Measurements from ENCODE around the gene MAPK8IP1.

MAPK8IP1 gene

DNA sequence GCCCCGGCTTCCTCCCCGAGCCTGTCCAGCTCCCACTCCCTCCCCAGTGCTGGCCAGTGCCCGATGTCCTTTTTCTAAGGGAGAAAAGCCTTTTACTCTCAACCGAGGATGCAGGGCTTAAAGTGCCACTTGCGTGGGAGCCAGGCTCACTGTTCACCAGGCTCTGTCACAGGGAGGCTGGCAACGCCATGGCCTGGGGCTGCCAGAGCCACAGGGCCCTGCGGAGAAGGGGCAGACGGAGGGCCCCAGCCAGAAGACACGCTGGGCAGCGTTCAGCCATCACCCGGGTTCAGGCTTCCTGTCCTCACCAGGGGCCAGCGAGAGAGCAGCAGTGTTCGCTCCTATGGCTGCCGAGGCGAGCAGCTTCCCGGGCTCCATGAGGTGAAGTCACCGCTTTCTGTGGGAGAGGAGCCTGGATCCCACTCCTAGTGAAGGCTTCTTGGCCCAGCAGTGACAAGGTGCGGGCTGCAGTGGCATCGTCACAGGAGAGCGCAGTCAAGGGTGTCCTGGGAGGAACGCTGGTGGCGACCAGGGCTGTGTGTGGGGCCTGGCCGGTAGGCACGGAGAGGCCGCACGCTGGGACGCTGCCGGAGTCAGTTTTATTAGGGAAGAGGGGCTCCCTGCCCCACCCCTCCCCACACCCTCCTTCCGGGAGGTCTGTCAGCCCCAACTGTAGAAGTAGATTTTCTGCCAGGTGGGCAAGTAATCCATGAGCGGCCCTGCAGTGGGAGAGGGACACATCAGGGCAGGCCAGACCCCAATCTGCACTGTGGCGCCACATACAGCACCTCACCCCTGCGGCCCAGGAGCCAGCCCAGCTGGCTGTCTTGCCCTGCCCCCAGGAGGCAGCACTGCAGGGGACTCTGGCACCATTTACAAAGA, 24.4 kb downstream of the MAPK8IP1 start:
- DNase-seq (ENCODE audit: low read depth), result no peak

DNA sequence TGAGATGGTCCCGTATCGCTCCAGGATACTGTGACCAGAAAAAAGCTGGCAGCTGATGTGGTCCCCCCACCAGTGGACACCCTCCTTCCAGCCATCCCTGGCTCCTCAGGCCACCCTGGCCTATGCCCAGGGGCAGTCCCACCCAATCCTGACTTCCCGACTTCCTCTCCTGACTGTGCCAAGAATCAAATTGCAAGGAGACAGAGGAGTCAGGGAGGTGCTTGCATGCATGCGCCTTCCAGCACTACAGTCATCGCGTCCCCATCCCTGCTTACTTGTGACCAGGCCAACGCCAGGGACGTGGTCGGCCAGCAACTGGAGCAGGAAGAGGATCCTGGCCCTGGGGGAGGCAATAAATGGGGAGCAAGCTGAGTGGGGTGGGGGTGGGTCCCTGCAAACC, 25.2 kb downstream of the MAPK8IP1 start:
- no peak for DNase-seq (ENCODE audit: low read depth)

DNA sequence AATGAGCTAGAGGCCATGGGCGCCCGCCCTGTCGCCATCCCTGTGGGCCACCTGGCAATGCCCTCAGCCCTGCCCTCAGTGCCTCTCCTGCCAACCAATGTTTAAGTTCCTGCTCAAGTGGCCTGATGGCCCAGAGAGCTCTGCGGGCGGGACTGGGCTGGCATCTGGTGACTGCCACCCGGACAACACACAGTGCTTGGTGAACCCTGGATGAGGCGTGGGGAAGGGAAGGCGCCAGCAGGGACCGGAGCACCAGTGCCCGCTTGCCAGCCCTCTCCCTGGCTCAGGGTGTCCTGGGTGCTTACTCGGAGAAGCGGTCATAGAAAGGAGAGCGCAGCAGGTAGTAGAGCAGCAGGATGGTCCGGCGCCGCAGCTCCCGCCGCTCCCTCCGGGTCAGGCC, 28.1 kb downstream of the MAPK8IP1 start:
- DNase-seq (ENCODE audit: low read depth), result no peak

DNA sequence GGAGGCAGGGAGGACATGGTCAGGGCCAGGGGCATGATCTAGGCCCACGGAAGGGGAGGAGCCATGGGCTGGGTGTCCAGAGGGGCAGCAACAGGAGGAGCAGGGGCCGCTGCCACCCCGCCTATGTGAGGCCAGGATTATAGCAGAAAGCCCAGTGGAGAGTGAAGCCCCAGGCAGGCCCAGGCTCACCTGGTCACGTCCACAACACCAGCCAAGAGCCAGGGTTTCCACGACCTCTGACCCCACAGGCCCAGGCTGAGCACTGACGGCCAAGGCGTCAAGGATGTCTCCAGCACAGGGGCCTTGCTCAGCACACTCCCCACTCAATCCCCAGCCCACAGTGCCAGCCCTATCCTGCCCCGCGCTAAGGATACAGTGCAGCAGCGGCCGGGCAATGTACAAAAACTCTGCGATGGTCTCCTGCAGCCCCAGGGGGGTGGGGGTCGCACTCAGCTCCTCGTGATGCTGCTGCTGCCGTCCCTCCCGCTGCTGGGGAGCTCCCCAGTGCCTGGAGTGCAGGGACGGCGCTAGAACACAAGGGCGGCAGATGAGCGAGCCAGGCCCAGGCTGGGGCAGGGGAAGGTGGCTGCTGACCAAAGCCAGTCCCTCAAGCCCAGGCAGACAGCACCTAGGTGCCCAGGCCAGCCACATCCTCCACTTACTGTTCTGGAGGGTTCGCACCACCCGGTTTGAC, 28.6 kb downstream of the MAPK8IP1 start:
- no peak for DNase-seq (ENCODE audit: low read depth)

DNA sequence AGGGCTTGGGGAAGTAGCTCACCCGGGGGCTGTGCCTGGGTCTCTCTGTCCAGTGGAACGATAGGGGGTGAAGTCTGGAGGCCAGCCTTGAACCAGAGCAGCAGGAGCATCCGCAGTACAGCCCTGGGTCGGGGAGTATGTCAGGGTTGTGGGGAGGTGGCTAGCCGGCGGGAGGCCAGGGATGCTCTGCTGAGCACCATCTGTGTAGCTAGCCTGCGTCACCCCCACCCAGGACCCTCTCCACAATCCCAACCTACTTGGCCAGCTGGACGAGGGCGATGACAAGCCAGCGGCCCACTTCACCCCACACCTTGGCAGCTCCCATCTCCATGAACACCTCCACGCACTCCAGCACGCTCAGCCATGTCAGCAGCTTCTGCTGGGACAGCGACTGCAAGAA, 30.0 kb downstream of the MAPK8IP1 start:
- DNase-seq (ENCODE audit: low read depth), result no peak

DNA sequence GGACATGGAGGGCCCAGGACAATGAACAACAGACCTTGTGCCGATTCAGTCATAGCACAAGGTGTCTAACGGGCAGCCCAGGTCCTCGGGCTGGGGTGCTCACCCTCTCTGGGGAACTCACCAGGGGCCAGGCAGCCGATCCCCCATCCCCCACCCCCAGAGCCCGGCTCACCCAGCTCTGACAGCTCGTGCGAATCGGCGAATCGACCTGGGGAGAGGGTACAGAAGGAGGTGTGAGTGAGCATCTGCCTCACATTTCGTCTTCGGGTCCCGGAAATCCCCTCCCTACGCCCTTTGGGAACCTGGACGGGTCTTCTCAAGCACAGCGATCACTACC, 31.8 kb downstream of the MAPK8IP1 start:
- DNase-seq (ENCODE audit: low read depth), result no peak

DNA sequence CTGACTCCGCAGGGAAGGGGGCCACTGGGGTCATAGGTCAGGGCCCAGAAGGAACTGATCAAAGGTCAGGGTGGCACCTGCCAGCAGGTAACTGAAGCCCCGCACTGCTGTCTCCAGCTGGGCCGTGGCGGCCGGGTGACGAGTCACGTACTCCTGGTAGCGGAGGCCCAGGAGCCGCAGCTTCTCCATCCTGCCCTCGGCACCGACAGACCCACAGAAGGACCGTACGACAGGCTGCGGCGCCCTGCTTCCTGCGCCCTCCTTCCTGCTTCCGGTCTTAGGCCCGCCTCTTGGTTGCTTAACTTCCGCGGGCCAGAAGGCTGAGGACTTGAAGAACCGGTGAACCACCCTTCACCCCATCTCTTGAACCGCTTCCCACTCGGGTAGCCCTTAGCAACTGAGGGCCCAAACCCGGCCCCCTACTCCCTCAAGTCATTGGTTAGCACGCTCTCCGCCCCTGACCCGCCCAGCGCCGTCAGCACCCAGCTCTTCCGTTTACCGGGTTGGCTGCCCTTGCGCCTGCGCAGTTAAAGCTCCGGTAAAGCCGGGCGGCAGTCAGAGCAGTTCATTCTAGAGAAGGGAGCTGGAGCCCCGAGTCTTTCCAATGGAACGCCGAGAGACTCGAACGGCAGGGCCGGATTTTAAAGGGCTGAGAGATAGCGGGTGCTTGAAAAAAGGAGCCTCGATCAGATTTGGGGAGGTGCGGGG, 32.3 kb downstream of the MAPK8IP1 start, which contains the start of gene PEX16:
Gene PEX16 (minus strand): TSS at position 255 of the 708 bp plus-strand sequence. CDS start 66 bp downstream, at position 189.
- DNase-seq (ENCODE audit: low read depth), result peak; percentile 87

DNA sequence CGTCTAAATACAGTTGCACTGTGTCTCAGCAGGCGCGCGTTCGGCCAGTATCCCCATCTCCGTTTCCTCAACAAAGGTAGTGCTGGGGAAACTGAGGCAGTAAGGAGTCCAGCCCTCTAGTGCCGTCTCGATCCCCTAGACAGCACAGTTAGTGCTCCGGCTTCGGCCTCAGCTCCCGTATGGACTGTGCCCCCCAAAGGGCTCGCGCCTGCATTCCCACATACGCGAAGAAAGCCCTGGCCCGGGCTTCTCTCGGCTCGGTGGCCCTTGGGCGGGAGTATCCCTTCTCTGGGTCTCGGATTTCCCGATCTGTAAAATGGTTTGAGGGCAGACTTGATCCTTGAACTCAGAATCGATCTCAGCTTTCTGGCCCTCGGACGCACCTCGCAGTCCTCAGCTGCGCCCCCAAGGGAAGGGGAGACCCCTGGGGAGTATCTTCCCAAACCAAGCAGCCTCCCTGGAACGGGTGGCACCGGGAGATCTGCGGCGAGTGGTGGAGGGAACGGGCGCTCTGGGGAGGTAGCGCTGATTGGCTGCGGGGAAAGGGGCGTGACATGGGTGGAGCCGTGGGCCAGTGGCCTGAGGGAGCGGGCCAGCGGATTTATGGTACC, 33.0 kb downstream of the MAPK8IP1 start:
- DNase-seq (ENCODE audit: low read depth), result peak; percentile 41

DNA sequence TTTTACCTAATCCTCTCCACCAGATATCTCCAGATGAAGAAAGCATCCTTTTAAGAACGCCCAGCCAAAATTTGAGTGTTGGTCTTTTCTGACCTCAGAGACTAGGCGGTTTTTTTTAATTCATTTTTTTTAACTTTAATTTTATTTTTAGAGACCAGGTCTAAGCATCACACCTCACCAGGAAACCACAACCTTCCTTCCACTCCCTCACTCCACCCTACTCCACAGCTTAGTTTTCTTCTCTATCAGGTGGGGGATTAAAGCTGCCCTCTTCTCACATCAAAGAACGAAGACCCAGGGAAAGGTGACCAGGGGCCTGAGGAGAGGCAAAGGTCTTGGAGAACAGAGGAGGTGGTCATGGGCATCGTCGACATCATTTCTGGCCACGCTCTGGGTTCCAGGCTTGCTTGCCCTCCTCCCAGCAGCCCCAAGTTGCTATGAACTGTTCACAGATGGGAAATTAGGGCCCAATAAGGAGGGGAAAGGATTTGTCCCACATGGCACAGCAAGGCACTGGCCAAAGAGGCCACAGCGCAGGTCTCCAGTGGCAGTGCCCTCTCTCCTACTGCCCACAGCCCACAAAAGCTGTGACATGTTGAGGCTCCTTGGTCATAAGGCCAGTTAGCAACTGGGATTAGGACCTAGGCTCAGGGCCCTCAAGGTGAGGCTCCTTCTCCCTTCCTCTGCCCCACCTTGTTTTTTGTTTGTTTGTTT, 33.7 kb downstream of the MAPK8IP1 start:
- no peak for DNase-seq (ENCODE audit: low read depth)

DNA sequence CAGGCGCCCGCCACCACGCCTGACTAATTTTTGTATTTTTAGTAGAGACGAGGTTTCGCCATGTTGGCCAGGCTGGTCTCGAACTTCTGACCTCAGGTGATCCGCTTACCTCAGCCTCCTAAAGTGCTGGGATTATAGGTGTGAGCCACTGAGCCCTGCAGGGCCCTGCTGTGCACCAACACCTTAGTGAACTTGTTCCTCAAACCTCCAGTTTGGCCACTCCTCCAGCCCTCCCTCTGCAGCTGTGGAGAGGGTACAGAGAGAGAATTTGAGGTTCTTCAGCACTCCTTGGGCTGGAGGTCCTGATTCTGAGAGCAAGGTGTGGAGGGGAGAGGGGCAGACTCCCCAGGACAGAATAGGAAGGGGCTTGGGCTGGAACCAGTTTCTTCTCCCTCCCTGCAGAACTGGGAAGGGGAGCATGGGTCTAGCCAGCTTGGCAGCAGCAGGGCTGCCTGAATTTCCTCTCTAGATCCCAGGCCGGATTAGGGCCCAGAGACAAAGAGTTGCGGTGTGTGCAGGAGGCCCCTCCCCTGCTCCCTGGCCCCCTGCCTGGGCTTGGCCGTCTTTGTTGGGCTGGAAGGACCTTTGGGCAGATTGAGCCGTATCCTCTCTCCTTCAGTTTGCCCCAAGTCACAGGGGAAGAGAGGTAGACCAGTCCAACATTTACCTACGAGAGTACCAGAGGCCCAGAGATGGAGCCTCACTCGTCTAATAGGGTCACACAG, 34.5 kb downstream of the MAPK8IP1 start:
- DNase-seq (ENCODE audit: low read depth), result no peak

DNA sequence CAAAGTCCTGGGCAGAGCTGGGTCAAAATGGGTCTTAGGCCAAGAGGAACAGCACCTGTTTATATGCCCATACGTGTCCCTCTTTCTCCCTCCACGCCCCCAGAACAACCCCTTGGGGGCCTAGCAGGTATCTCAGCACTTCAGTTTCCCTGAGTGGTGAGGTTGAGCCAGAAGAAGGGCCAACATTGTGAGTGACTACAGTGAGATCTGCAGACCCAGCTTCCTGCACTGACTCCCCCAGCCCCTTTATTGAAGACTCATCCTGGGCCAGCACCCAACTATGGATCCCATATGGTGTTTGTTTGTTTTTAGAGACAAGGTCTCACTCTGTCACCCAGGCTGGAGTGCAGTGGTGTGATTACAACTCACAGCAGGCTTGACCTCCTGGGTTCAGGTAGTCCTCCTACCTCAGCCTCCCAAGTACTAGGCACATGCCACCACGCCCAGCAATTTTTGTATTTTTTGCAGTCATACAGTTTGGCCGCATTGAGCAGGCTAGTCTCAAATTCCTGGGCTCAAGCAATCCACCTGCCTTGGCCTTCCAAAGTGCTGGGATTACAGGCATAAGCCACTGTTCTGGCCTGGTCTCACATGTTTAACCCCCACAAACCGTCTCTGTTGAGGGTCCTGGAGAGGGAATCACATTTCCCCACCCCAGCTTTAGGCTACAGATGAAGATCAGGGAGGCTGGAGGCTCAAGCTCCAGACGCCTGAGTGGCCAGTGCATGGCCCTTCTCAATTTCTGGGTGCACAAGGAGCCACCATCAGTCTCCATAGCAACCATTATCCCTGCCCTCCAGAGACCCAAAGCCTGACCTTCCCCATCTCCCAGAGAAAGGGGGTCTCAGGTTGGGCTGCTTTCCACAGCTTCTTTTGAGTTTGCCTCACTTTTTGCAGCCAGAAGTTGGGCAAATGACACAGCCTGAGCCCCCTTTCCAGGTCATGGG, 35.4 kb downstream of the MAPK8IP1 start:
- no peak for DNase-seq (ENCODE audit: low read depth)

DNA sequence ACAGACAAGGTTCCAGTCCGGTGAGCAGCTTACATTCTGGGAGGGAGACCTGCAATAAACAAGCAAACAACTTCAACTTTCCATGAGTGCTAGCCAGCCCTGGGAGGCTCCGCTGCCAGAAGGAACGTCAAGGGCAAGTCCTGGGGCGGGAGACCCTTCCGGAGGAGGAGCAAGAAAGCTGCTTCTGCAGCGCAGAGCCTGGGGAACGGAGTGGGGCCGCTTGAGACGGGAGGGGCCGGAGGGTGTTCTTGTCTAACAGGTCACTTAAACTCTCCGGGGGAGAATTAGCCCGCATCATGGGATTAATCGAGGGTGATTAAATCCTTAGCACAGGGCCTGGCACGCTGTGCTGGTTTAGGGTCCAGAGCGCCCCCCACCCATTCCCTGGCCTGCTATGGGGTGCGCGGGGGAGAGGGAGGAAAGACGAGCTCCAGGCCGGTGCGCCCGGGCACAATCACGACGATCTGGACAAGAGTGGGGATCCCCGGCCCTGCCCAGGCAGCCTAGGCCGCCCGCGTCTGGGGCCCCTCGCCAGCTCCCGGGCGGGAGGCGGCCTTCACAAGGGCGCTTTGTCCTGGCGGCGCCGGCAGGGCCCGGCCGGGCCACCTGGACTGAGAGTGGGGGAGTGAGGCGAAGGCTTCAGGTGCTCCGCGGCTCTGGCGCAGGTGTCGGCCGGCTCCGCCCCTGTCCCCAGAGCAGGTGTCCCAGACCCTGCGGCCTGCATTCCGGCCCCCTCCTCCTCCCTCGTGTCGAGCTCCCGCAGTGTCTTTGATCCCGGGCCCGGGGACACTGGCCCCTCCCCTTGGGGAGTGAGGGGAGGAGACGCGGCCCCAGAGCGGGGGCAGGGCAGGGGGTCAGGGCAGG, 36.3 kb downstream of the MAPK8IP1 start:
- no peak for DNase-seq (ENCODE audit: low read depth)

DNA sequence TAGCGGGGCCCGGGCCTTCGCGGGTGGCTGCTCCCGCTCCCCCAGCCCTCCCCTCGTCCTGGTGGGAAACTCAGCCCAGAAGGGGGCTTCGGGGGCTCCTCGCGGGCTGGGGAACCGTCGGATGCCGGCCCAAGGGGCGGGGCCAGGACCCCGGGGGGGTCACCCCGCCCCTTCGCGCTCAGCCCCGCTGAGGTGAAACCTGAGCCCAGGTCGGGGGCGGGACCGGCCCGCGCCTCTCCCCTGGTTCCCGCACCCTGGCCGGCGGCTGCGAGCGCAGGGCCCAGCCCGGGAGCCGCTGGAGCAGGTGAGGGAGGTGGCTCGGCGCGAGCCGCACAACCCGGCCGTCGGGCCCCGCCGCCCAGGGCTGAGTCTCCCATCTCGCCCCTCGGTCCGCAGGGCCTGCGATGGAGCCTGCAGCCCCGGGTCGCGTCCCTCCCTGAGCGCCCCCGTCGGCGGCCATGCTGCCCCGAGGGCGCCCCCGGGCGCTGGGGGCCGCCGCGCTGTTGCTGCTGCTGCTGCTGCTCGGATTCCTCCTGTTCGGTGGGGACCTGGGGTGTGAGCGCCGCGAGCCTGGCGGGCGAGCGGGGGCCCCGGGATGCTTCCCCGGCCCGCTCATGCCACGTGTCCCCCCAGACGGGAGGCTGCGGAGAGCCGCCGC, 37.1 kb downstream of the MAPK8IP1 start, which contains the start of gene LARGE2:
Gene LARGE2 (plus strand): TSS at position 232 of the 658 bp plus-strand sequence. CDS start 227 bp downstream, at position 459.
- no peak for DNase-seq (ENCODE audit: low read depth)

DNA sequence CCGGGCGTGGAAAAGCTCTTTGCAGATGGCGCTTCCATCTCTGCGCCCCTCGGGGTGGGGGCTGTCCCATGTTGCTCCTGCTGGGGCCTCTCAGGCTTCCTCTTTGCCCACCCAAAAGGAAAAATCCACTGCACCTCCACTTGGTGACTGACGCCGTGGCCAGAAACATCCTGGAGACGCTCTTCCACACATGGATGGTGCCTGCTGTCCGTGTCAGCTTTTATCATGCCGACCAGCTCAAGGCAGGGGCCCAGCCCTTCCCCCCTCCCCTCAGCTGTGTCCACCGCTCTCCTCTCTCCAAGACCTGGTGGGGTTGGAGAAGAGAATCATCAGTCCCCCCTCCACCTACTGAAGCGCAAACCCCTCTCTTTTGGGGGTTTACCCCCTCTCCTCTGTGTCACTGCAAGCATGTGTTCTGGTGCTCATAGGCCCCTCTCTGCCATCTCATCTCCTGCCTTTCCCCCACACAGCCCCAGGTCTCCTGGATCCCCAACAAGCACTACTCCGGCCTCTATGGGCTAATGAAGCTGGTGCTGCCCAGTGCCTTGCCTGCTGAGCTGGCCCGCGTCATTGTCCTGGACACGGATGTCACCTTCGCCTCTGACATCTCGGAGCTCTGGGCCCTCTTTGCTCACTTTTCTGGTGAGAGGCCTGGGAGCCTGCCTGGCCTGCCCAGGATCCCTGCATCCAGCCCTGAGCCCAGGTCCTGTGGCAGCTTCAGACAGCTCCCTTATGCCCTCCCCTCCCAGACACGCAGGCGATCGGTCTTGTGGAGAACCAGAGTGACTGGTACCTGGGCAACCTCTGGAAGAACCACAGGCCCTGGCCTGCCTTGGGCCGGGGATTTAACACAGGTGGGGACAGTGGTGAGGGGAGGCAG, 38.8 kb downstream of the MAPK8IP1 start:
- no peak for DNase-seq (ENCODE audit: low read depth)

DNA sequence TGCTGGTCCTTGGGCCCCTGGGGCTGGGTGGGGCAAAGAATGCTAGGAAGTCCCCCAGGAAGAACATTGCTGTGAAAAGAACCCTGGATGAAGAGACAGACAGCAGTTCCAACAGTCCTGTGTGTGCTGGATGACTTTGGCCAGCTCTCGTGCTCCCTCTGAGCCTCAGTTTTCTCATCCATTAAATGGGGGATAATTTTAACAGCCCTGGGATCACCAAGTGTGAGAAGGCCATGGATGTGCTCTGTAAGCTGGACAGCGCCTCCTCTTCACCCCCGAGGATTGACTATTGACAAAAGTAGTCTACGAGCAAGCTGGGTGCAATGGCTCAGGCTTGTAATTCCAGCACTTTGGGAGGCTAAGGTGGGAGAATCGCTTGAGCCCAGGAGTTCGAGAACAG, 39.5 kb downstream of the MAPK8IP1 start:
- no peak for DNase-seq (ENCODE audit: low read depth)

DNA sequence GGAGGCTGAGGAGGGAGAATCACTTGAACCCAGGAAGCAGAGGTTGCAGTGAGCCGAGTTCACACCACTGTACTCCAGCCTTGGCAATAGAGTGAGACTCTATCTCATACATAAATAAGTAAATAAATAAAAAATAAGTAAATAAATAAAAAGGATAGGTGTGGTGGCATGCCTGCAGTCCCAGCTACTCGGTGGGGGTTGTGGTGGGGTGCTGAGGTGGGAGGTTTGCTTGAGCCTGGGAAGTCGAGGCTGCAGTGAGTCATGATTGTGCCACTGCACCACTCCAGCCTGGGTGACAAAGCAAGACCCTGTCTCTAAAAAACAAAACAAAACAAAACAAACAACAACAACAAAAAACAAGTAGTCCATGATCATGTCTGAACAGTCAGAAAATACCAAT, 40.1 kb downstream of the MAPK8IP1 start:
- DNase-seq (ENCODE audit: low read depth), result no peak

DNA sequence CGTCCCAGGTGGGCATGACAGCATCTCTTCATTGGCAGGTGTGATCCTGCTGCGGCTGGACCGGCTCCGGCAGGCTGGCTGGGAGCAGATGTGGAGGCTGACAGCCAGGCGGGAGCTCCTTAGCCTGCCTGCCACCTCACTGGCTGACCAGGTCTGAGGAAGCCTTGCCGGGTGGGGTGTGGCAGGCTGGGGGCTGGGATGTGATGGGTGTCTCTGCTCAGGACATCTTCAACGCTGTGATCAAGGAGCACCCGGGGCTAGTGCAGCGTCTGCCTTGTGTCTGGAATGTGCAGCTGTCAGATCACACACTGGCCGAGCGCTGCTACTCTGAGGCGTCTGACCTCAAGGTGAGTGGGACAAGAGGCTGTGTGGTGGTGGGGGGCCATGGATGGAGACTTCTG, 40.5 kb downstream of the MAPK8IP1 start:
- no peak for DNase-seq (ENCODE audit: low read depth)
